Uterus (tissue), 2 donors: ENCODE measurements around the gene NFATC4.

ENCODE experiments used
- POLR2A ChIP-seq, 2 donors: fragments of 450-650 bp; IDR thresholded peaks; one replicate each; pipeline ENCODE4 v1.6.1; 2016; ENCODE audit warnings: antibody characterized with exemption in 2 of 2, mild to moderate bottlenecking in 1 of 2, moderate library complexity in 1 of 2
- TF ChIP-seq, protein P1 (sequence below), 4 experiments: fragments of 200-600 bp in 2 of 4; fragments of 450-650 bp in 2 of 4; sonication (generic) in 2 of 4; IDR thresholded peaks; one replicate each; pipeline ENCODE4 v1.5.1; 2016 to 2019; ENCODE audit warnings: antibody characterized with exemption in 4 of 4, mild to moderate bottlenecking in 2 of 4, moderate library complexity in 1 of 4

DNA sequence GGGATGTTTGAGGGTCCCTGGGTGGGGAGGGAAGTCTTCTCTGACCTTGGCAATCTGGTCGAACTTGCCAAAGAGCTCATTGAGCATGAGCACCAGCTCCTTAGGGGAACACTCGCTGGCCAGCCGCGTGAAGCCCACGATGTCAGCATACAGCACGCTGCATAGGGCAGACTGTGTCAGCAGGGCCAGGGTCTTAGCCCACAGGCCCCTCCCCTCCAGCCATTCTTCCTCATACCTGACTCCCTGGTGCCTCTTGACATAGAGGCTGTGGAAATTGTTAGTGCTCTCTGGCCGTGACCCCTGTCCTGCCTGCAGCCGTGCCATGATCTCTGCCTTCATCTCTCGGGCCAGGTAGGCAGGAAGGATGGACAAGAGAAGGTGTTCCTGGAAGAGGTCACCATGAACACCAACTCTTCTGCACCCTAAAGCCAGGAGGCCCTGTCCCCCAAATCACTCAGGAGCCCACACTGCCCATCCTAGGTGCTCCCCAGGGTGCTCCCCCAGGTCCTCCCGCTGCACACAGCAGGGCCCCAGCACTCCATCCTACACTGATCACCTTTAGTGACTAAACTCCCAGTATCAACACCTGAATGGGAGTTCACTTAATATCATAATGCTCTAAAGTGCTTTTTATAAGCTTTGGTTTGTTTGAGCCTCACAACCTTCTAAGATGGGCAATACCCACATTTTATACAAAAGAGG, 36.9 kb upstream of the NFATC4 start:
- TF ChIP-seq, protein P1, sequence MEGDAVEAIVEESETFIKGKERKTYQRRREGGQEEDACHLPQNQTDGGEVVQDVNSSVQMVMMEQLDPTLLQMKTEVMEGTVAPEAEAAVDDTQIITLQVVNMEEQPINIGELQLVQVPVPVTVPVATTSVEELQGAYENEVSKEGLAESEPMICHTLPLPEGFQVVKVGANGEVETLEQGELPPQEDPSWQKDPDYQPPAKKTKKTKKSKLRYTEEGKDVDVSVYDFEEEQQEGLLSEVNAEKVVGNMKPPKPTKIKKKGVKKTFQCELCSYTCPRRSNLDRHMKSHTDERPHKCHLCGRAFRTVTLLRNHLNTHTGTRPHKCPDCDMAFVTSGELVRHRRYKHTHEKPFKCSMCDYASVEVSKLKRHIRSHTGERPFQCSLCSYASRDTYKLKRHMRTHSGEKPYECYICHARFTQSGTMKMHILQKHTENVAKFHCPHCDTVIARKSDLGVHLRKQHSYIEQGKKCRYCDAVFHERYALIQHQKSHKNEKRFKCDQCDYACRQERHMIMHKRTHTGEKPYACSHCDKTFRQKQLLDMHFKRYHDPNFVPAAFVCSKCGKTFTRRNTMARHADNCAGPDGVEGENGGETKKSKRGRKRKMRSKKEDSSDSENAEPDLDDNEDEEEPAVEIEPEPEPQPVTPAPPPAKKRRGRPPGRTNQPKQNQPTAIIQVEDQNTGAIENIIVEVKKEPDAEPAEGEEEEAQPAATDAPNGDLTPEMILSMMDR (IDR thresholded peaks at IDR 0.05), result no peak
- TF ChIP-seq POLR2A (IDR thresholded peaks at IDR 0.05), result no peak
